ENCODE results near the gene PNPLA1.

The PNPLA1 gene

GRCh38 chr6:36323062-36323461 lies 53.2 kb downstream of the PNPLA1 start:
- TF ChIP-seq GATA3 (IDR thresholded peaks at IDR 0.05; ENCODE audit: low read depth, low read length) (no peak), GATA2 (IDR thresholded peaks at IDR 0.05; ENCODE audit: low read depth, low read length) (no peak)

- TF ChIP-seq GATA3 (IDR thresholded peaks at IDR 0.05; ENCODE audit: low read depth, low read length) = no peak
- TF ChIP-seq GATA2 (IDR thresholded peaks at IDR 0.05; ENCODE audit: low read depth, low read length) = no peak
Observed at GRCh38 chr6:36324191-36324590, 54.3 kb downstream of the PNPLA1 start.

- TF ChIP-seq GATA3 (IDR thresholded peaks at IDR 0.05; ENCODE audit: low read depth, low read length) = no peak
- TF ChIP-seq GATA2 (IDR thresholded peaks at IDR 0.05; ENCODE audit: low read depth, low read length) = no peak
Observed at GRCh38 chr6:36324715-36325114, 54.9 kb downstream of the PNPLA1 start.

GRCh38 chr6:36326356-36326995 lies 56.6 kb downstream of the PNPLA1 start:
- no peak for TF ChIP-seq GATA2 (IDR thresholded peaks at IDR 0.05; ENCODE audit: low read depth, low read length)
- no peak for TF ChIP-seq GATA3 (IDR thresholded peaks at IDR 0.05; ENCODE audit: low read depth, low read length)

GRCh38 chr6:36327226-36327918 lies 57.5 kb downstream of the PNPLA1 start:
- TF ChIP-seq GATA3 (IDR thresholded peaks at IDR 0.05; ENCODE audit: low read depth, low read length) (no peak), GATA2 (IDR thresholded peaks at IDR 0.05; ENCODE audit: low read depth, low read length) (no peak)

GRCh38 chr6:36327919-36328236 lies 58.0 kb downstream of the PNPLA1 start:
- TF ChIP-seq GATA2 (IDR thresholded peaks at IDR 0.05; ENCODE audit: low read depth, low read length) = no peak
- TF ChIP-seq GATA3 (IDR thresholded peaks at IDR 0.05; ENCODE audit: low read depth, low read length) = no peak

- TF ChIP-seq GATA3 (IDR thresholded peaks at IDR 0.05; ENCODE audit: low read depth, low read length) (no peak), GATA2 (IDR thresholded peaks at IDR 0.05; ENCODE audit: low read depth, low read length) (no peak)
Observed at GRCh38 chr6:36328600-36328999, 58.7 kb downstream of the PNPLA1 start.

- TF ChIP-seq GATA2 (IDR thresholded peaks at IDR 0.05; ENCODE audit: low read depth, low read length) = no peak
- TF ChIP-seq GATA3 (IDR thresholded peaks at IDR 0.05; ENCODE audit: low read depth, low read length) = no peak
Observed at GRCh38 chr6:36329798-36330291, 60.0 kb downstream of the PNPLA1 start.

GRCh38 chr6:36330366-36330765 lies 60.5 kb downstream of the PNPLA1 start:
- TF ChIP-seq GATA3 (IDR thresholded peaks at IDR 0.05; ENCODE audit: low read depth, low read length) (no peak), GATA2 (IDR thresholded peaks at IDR 0.05; ENCODE audit: low read depth, low read length) (no peak)

GRCh38 chr6:36331381-36331780 lies 61.5 kb downstream of the PNPLA1 start:
- TF ChIP-seq GATA2 (IDR thresholded peaks at IDR 0.05; ENCODE audit: low read depth, low read length) (no peak), GATA3 (IDR thresholded peaks at IDR 0.05; ENCODE audit: low read depth, low read length) (no peak)

- TF ChIP-seq GATA2 (IDR thresholded peaks at IDR 0.05; ENCODE audit: low read depth, low read length) = no peak
- no peak for TF ChIP-seq GATA3 (IDR thresholded peaks at IDR 0.05; ENCODE audit: low read depth, low read length)
Observed at GRCh38 chr6:36333171-36333895, 63.5 kb downstream of the PNPLA1 start.

- TF ChIP-seq GATA2 (IDR thresholded peaks at IDR 0.05; ENCODE audit: low read depth, low read length) (no peak), GATA3 (IDR thresholded peaks at IDR 0.05; ENCODE audit: low read depth, low read length) (no peak)
Observed at GRCh38 chr6:36333931-36334725, 64.3 kb downstream of the PNPLA1 start.

- no peak for TF ChIP-seq GATA2 (IDR thresholded peaks at IDR 0.05; ENCODE audit: low read depth, low read length)
- no peak for TF ChIP-seq GATA3 (IDR thresholded peaks at IDR 0.05; ENCODE audit: low read depth, low read length)
Observed at GRCh38 chr6:36334832-36335459, 65.1 kb downstream of the PNPLA1 start.

Measured in SH-SY5Y (cell line).